ENCODE data around the gene RPL18A.

GRCh38 chr19:17879466-17879865 is 19.8 kb downstream of the RPL18A start:
- TF ChIP-seq GATA3 (IDR thresholded peaks at IDR 0.05; ENCODE audit: low read depth, low read length) = no peak
- no peak for TF ChIP-seq GATA2 (IDR thresholded peaks at IDR 0.05; ENCODE audit: low read depth, low read length)

All from SH-SY5Y (cell line).